ENCODE results near the gene TCF7.

DNA sequence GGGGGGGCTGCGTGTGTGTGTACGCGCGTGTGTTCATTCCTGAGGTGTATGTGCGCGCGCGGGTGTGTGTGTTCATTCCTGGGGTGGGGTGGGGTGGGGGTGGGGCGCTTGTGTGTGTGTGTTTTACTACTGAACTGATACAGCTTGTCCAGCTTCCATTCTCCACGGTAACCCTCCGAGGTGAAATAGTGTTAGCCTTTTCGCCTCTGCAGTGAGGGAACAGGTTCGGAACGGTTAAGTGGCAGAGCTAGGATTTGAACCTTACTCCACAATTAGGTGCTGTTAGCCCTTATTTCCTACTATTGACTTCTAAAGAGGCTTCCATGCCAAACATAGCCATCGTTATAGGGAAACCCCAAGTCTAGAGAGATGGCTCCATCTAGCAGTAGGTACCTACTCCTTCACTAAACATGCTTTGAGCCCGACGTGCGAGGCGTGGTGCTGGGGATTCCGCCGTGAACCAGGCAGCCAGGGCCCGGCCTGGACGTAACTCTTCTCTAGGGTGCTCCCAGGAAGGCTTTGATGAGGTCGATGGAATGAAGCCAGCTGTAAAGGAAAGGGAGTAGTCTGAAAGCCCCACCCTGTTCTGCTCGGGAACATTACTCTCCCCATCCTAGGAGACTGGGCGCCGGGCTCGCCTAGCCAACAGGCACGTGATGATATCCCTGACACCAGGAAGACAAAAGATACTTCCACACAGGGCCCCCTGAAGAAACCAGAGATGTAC lies 63.1 kb downstream of the TCF7 start:
- TF ChIP-seq CTCF (IDR thresholded peaks at IDR 0.05; ENCODE audit: insufficient read depth, low read length, poor library complexity, severe bottlenecking), result no peak
- no peak for TF ChIP-seq EZH2phosphoT487 (conservative IDR thresholded peaks at IDR 0.05; ENCODE audit: low read length)

All from SU-DHL-6 (cell line).